GM18505 (cell line): ENCODE data around the gene AXL.
"Not testable (repeated sequence)": the region's sequence is repeated elsewhere in the genome, so short reads cannot be mapped to it uniquely, and the experiment has no call there.

Experiments used
- ATAC-seq: cut with Tn5 transposase; IDR thresholded peaks from one replicate; pipeline ENCODE4 v1.9.1; 2021; ENCODE audit not compliant: unreplicated experiment
- POLR2A ChIP-seq: IDR thresholded peaks from 4 replicates; pipeline ENCODE4 v1.6.1; 2011; ENCODE audit warnings: borderline replicate concordance; ENCODE audit not compliant: insufficient read depth, insufficient read length; ENCODE audit errors: extremely low read depth

Gene AXL

GRCh38 chr19:41220811-41221210 lies 1.8 kb downstream of the AXL start:
- no peak for ATAC-seq

GRCh38 chr19:41221514-41222205 lies 2.6 kb downstream of the AXL start:
- no peak for TF ChIP-seq POLR2A
- no peak for ATAC-seq

More at GRCh38 chr19:41220811-41221210, 1.8 kb downstream of the AXL start:
- no peak for TF ChIP-seq POLR2A

- TF ChIP-seq POLR2A: no peak
- ATAC-seq: no peak
Observed at GRCh38 chr19:41222240-41222639, 3.2 kb downstream of the AXL start.

- ATAC-seq: no peak
Observed at GRCh38 chr19:41223431-41224234, 4.6 kb downstream of the AXL start.

GRCh38 chr19:41224632-41225031 lies 5.6 kb downstream of the AXL start:
- TF ChIP-seq POLR2A: no peak
- no peak for ATAC-seq

More at GRCh38 chr19:41223431-41224234, 4.6 kb downstream of the AXL start:
- no peak for TF ChIP-seq POLR2A

GRCh38 chr19:41225238-41226052 lies 6.4 kb downstream of the AXL start:
- TF ChIP-seq POLR2A: no peak
- no peak for ATAC-seq

GRCh38 chr19:41226053-41226873 lies 7.2 kb downstream of the AXL start:
- no peak for ATAC-seq
- no peak for TF ChIP-seq POLR2A

GRCh38 chr19:41226874-41227390 lies 7.9 kb downstream of the AXL start:
- ATAC-seq: no peak
- no peak for TF ChIP-seq POLR2A

GRCh38 chr19:41228486-41228885 lies 9.5 kb downstream of the AXL start:
- no peak for ATAC-seq
- TF ChIP-seq POLR2A: no peak

- ATAC-seq: not testable (repeated sequence)
Observed at GRCh38 chr19:41229338-41229737, 10.3 kb downstream of the AXL start.

GRCh38 chr19:41230067-41230857 lies 11.2 kb downstream of the AXL start:
- TF ChIP-seq POLR2A: no peak
- ATAC-seq: no peak

- no peak for TF ChIP-seq POLR2A
- ATAC-seq: no peak
Observed at GRCh38 chr19:41232686-41233085, 13.7 kb downstream of the AXL start.
